Osteocyte (in vitro differentiated cells): ENCODE results near the gene NMRK2. TPM values are rescaled to one million over a fixed set of nuclear protein-coding genes. Genes with fewer than 3 reads are reported as not detected.

Experiments
- DNase-seq: peaks from one replicate; pipeline ENCODE4 v3.0.0; 2021; ENCODE audit warnings: mixed read lengths; ENCODE audit not compliant: unreplicated experiment; ENCODE audit errors: extremely low spot score
- H3K27ac Mint-ChIP-seq: one replicate; pipeline ENCODE4 v1.8.0; 2021; ENCODE audit warnings: mild to moderate bottlenecking, mixed read lengths; ENCODE audit not compliant: unreplicated experiment
- H3K27me3 Mint-ChIP-seq: one replicate; pipeline ENCODE4 v1.8.0; 2021; ENCODE audit warnings: mixed read lengths; ENCODE audit not compliant: unreplicated experiment
- H3K36me3 Mint-ChIP-seq: one replicate; pipeline ENCODE4 v1.8.0; 2021; ENCODE audit warnings: mixed read lengths; ENCODE audit not compliant: unreplicated experiment
- H3K4me1 Mint-ChIP-seq: one replicate; pipeline ENCODE4 v1.8.0; 2021; ENCODE audit warnings: mixed read lengths; ENCODE audit not compliant: unreplicated experiment
- H3K4me3 Mint-ChIP-seq: one replicate; pipeline ENCODE4 v1.8.0; 2021; ENCODE audit warnings: mild to moderate bottlenecking, moderate library complexity, mixed read lengths; ENCODE audit not compliant: unreplicated experiment
- H3K9me3 Mint-ChIP-seq: one replicate; pipeline ENCODE4 v1.8.0; 2021; ENCODE audit warnings: mixed read lengths; ENCODE audit not compliant: unreplicated experiment
- CTCF ChIP-seq: fragments of 200-600 bp; sonication (generic); IDR thresholded peaks from 2 replicates; pipeline ENCODE4 v1.5.0; 2021; ENCODE audit warnings: antibody characterized with exemption, mild to moderate bottlenecking, moderate library complexity
- total RNA-seq: library from RNA; stranded (reverse); gene quantifications from 2 replicates; pipeline ENCODE4 v1.2.1, GENCODE V29; 2021

The NMRK2 gene
- total RNA-seq, 1 donor from 2014 or later, result not detected

- no peaks in the 10 kb centered on the region for H3K36me3 Mint-ChIP-seq
- H3K27me3 Mint-ChIP-seq, result peaks cover 8% of the 10 kb centered on the region
- no peak overlapping the region for H3K27ac Mint-ChIP-seq
- H3K9me3 Mint-ChIP-seq, result no peaks in the 10 kb centered on the region
- H3K4me3 Mint-ChIP-seq, result no peak overlapping the region
- TF ChIP-seq CTCF, result no peak
- no peaks in the 10 kb centered on the region for H3K4me1 Mint-ChIP-seq
- no peak for DNase-seq
Measured at GRCh38 chr19:3897936-3898335, 34.9 kb upstream of the NMRK2 start.

- Mint-ChIP-seq H3K9me3 (no peaks in the 10 kb centered on the region), H3K27me3 (peaks cover 8% of the 10 kb centered on the region), H3K4me3 (no peak overlapping the region), H3K36me3 (no peaks in the 10 kb centered on the region), H3K27ac (no peak overlapping the region), H3K4me1 (no peaks in the 10 kb centered on the region)
- TF ChIP-seq CTCF, result no peak
- no peak for DNase-seq
Measured at GRCh38 chr19:3898426-3898825, 34.4 kb upstream of the NMRK2 start.

GRCh38 chr19:3899531-3900294 is 33.2 kb upstream of the NMRK2 start:
- H3K4me1 Mint-ChIP-seq, result no peaks in the 10 kb centered on the region
- no peak overlapping the region for H3K27ac Mint-ChIP-seq
- H3K27me3 Mint-ChIP-seq, result peaks cover 8% of the 10 kb centered on the region
- DNase-seq, result no peak
- H3K9me3 Mint-ChIP-seq, result no peaks in the 10 kb centered on the region
- H3K36me3 Mint-ChIP-seq, result no peaks in the 10 kb centered on the region
- no peak overlapping the region for H3K4me3 Mint-ChIP-seq
- TF ChIP-seq CTCF, result no peak

- Mint-ChIP-seq H3K36me3 (no peaks in the 10 kb centered on the region), H3K4me3 (no peak overlapping the region), H3K4me1 (no peaks in the 10 kb centered on the region), H3K27ac (no peak overlapping the region), H3K27me3 (peaks cover 5% of the 10 kb centered on the region), H3K9me3 (no peaks in the 10 kb centered on the region)
- no peak for DNase-seq
- no peak for TF ChIP-seq CTCF
Measured at GRCh38 chr19:3902317-3902973, 30.4 kb upstream of the NMRK2 start.

GRCh38 chr19:3904233-3904632 is 28.6 kb upstream of the NMRK2 start:
- TF ChIP-seq CTCF, result no peak
- Mint-ChIP-seq H3K27ac (no peak overlapping the region), H3K27me3 (peaks cover 5% of the 10 kb centered on the region), H3K9me3 (no peaks in the 10 kb centered on the region), H3K36me3 (no peaks in the 10 kb centered on the region), H3K4me1 (no peaks in the 10 kb centered on the region), H3K4me3 (no peak overlapping the region)
- DNase-seq, result no peak
